HG02938 (cell line): ENCODE data around the gene ARAP1.

Source experiments
- ATAC-seq: cut with Tn5 transposase; IDR thresholded peaks from one replicate; pipeline ENCODE4 v1.9.1; 2021; ENCODE audit warnings: mild to moderate bottlenecking, moderate library complexity; ENCODE audit not compliant: unreplicated experiment

Gene ARAP1

DNA sequence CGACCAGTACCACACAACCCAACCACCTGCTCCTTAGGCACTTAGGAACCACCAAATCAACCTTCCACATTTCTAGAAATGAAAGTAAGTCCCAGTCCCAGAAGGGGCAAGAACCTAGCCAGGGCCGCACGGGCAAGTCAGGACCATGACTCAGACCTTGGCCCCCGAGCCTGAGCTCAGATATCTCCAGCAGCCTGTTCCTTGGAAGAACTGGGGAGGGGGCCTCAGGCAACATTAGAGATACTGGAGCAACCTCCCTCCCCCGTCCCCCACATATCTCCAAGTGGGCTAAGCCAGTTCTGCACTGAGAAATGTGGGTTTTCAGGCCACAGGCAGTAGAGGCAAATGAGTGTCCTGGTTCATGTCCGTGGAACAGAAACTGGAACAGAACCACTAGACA lies 7.7 kb downstream of the ARAP1 start:
- no peak for ATAC-seq

DNA sequence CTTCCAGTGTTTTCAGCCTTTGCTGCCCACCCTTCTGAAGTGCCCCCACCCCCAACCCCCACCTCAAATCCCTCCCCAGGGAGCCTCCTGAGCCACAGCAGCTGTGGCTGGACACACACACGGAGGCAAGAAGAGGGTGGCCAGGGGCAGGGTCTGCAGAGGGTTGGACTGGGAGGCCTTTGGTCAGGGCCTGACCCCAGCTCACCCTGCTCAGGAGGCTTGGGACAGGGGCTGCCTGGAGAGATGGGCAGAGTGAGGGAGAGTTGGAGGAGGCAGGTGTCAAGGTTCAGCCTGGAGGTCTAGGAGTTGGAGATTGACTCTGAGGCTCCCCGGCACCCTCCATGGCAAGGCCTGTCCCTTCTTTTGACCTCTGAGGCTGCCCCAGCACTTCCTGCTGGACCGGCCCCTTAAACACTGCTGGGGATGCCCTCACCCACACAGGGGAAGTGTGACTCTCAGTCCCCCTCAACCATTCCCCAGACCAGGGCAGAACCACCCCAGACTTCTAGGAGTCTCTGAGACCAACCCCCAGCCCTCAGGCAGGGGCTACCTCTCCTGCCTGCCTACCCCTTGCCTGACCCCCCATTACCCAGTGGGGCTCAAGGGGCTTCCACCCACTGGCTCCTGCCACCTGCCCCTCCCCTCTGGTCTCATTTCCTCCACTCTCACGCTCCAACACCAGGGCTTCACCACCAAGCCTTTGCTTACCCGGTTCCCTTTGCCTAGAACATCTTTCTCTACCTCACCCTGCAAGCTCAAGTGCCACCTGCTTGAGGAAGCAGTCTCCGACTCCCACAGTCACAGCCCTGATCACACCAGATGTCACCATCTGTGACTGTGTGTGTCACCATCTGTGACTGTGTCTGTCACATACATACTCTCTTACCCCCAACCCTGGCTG lies 8.6 kb downstream of the ARAP1 start:
- ATAC-seq, result no peak

DNA sequence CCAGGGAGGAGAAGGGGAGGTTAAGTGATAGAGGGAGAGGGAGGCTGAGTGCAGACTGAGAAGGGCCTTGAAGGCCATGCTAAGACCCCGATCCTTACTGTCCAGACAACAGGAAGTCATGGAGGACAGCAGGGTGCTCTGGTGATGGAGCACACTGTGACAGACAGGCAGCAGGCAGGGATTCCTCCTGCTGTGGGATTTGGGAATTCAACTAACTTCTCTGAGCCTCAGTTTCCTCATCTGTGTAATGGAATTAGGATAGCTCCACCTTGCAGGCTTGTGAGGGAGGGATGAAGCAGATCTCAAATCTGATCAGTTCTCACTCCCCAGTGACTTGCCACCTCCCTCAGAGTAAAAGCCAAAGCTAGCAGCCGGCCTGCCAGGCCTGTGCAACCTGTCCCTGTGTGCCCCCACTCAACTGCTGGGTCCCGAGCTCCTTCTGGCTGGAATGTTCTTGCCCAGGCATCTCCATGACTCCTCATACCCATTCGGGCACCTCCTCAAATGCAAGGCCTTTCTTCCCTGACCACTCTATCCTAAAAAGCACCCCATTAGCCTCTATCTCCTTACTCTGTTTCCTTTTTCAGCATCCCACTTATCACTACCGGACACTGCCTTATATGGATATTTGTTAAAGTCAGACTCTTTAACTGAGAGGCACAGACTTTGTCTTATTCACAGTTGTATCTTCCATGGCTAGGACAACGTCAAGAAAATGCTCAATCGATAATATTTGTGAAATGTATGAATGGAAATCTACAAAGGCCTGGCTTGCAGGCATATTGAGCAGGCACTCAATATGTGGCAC lies 9.5 kb downstream of the ARAP1 start:
- no peak for ATAC-seq

DNA sequence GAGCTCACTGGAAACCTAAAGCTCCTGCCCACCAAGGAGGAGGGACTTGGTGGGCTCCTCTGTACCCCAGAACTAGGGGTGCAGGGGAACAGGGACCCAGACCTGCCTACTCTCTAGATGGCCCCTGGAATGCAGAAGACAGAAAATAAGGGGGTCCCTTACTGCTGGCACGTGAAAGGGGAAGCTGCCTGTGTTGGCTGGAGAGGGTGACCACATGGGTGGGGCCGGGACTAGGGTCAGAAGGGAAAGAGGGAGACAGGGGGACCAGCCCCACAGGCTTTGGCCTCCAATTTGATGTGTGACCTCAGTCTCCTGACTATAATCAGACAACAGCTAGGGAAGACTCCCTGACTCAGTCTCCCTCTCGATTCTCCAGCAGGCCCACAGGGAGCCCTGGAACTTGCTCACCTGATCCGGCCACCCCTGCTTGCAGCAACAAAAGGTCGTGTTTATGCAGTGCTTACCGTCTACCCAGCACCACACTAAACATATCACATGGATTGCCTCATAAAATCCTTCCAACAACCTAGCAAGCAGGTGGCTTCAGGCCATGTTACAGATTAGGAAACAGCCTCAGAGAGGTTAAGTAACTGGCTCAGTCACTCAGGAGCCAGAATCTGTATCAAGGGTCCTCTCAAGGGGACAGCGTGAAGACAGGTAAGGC lies 10.2 kb downstream of the ARAP1 start:
- no peak for ATAC-seq

DNA sequence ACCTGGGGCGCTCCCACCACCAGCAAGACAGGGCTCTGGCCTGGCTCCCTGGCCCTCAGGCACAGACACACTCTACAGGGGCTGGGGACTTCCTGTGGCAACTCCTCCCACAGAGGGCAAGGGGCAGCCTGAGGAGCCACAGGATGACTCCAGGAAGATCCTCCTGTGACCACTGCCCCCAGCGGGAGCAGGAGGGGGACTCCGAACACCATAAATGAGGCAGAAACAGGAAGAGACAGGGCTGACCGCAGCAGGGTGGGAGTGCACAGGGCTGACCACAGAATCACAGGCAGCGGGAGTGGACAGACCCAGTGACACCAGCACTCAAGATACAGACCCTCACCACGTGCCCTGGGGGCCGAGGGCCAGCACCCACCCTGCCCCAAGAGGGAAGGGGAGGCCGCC lies 10.8 kb downstream of the ARAP1 start:
- no peak for ATAC-seq

DNA sequence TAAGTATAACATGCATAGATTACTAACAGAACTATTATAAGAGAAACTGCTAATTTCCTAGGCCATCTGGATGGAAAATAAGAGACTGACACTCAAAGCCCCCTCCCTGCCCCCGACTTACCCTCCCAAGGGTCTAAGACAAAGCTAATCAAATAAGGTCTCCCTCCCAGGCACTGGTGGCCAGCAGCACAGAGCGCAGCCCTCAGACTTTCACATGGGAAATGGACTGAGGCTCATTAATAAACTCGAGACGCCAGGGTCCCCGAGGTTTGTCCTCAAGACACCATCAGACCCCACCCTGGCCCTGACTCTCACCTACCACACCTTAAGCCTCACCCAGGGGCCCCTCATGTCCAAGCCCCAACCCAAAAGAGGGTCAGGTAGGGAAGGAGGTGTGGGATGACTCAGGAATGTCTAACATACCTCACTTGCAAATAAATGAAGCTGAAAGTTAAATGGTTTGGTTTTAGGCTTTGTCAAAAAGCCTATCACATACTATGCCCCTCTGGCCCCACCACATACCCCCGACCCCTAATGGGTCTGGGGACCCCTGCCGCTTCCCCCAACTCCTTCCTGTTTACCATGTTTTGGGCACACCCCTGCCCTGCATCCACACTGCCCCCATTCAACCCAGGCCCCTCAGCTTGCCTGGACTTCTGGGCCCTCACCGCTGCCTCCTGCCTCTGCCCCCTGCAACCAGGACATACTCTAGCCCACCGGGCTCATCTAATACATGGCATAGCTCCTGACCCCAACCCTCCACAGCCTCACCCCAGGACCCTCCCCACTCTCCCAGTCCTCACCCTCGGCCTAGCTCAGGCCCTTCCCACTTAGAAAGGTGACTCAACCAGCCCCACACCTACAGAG lies 11.4 kb downstream of the ARAP1 start:
- no peak for ATAC-seq

DNA sequence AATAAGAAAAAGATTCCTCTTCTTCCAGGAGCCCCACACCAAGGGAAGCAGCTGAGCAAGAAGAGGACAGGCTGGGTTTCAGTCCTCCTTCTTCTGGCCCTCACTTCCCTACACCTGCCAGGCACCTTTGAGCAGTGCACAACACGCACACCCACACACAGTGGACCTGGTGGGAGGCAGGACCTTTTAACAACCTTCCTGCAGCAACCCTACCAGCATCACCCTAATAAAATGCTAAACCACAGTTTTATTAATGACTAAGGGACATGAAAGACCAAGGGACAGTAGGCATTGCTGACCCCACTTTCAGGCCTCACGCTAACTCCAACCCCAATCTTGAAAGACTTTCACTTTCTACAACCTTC lies 12.2 kb downstream of the ARAP1 start:
- ATAC-seq, result no peak

DNA sequence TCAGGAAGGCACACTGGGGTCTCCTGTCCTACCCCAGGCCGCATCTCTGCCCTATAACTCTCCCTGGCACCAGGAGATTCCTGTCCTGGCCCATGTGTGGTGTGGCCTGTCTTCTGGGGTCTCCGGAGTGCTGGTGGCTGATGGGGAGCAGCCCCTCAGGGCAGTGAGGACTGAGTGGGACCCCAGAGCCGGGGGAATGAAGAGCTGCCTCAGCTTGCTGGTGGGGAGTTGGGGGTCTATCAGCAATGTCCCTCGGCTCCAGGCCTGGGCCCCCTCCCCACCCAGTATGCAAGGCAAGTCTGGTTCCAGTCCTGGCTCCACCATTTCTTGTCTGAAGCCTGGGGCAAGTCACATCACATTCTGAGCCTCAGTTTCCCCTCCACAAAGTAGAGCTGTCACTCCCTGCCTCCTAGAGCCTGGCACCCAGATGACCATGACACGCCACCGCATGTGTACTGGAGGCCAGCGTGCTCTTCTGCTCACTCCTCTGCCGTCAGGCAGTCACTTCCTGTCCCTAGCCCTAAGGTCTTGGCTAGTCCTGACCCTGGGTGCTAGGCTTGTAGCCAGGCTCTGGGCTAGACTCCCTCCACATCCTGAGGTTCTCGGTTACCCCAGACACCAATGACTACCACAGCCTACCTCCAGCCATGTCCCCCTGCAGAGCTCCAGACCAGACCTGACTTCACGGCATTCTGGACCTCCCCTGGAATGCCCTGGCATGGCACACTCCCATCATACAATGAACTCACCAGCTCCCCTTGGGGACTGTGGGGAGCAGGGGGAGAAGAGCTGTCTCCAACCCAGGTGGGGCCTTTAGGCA lies 12.8 kb downstream of the ARAP1 start:
- no peak for ATAC-seq

DNA sequence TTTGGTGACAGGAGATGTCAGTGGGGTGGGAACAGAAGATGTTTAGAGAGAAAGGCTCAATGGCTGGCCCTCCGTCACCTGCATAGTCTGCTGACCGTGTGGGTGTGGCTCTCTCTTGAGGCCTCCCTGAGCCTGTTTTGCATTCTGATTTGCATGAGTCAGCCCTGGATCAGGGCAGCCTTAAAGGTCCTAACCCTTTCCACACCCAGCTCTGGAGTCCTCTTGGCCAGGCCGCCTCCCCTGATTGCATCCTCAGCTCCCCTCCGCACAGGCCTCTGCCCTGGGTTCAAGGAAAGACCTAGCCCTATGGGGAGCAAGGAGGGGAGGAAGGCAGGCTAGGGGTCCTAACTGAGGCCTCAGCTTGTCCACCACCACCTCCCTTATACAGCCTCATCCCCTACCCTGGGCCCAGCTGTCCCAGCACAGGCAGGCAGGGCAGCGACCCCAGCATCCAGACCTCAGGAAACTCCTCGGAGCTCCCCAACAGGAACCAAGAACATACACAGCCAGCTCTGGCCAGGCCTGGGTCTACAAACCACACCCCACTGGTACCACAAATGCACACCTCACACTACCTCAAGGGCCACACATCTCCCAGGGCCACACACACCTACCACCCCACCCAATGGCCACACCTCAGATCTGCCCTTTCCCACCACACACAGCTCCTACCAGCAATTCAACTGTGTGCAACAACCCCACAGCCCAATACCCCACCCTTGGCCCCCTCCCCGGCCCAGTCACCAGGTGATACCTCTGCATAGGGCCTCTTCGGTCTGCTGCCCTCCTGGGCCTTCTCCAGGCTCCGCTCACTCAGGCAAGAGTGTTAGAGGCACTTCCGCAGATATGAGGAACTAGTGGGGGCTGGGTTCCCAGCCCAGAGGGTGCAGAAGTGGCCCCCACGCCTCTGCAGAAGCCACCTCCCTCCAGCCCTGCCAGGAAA lies 13.7 kb downstream of the ARAP1 start:
- peak; percentile 36 for ATAC-seq

DNA sequence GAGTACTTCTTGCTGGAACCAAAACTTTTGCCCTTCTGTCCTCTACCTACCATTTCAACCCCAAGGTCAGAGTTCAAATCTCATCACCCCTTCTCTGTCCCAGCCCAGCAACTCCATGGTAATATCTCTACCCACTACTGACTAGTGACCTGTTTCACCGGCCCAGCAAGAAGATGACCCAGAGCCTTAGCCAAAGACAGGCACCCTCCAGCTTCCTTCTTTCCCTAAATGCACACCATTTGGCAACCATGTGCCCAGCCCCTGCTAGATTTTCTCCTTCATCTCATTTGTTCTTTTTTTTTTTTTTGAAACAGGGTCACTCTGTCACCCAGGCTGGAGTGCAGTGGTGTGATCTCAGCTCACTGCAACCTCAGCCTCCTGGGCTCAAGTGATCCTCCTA lies 14.9 kb downstream of the ARAP1 start:
- ATAC-seq, result no peak

DNA sequence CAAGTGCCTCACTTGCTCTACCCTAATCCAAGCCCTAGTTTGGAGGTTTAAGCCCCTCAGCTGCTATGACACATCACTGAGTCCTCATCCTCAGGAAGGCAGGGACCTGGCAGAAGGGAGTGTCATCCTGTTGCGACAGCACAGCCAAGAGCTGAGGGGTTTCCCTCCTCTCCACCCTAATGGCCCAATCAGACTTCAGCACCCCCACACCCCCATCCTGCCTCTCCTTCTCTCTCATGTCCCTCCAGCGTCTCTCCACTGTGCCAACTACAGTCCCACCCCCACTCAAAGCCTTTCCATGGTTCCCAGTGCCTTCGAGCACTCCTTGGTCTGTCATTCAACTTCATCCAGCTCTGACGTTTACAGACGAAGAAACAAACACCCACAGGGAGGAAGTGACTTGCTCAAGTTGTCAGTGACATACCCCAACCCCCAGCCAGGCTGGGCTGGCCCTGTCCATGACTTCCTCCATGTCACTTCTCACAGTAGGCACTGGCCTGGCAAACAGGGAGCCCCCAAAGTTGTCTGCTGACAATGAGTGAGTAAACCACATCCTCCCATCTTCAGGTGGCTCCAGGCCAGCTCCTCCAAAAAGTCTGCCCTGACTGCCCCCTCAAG lies 15.6 kb downstream of the ARAP1 start:
- ATAC-seq, result no peak

DNA sequence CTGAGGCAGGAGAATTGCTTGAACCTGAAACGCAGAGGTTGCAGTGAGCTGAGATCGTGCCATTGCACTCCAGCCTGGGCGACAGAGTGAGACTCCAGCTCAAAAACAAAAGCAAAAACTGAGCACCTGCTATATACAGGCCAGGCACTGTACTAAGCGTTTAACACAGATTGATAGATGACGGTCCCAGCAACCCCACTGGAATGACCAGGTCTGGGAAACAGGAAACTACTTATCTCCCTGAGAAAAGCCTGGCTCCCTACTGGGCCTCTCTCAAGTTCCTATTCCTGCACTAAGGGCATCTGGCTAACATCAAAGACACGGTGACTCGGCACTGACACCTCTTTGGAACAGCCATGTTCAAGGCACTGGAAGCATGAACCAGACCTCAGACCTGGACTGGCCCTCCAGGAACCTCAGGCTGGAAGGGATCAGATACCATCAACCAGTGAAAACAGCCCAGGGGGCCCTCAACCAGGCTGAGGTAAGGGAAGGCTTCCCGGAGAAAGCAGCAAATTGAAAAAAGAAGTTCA lies 16.6 kb downstream of the ARAP1 start:
- ATAC-seq, result no peak

DNA sequence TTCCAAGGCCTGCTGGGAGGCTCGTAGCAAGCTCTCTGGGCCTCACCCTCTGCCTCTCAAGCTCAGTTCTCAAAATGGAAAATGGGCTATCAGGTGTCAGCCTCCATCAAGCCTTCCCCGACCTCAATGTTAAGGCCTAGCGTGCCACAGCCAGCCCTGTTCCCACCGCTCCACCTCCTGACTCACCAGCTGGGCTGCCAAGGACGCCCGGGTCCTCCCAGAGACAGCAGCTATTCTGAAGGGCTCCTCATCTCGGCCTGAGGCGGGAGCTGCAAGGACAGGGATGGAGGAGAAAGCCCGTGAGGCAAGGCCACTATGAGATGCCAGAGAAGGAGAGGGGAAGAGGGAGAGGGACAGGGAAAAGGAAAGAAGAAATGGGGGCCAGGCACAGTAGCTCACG lies 19.9 kb downstream of the ARAP1 start:
- ATAC-seq, result no peak

DNA sequence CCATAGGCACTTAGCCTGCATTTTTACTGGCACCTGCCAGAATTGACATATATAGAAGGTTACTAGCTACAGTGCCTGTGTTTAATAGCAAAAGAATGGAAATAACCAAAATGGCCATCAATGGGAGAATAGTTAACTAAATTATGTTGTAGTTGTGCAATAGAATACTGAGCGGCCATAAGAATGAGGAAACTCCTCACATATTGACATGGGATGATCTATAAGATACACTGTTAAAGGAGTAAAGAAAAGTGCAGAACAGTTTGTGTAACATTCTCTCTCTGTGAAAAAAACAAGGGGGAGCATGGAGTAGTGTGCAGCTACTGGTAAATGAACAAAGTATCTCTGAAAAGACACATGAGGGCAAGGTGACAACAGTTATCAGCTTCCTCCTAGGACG lies 21.5 kb downstream of the ARAP1 start:
- ATAC-seq, result no peak

DNA sequence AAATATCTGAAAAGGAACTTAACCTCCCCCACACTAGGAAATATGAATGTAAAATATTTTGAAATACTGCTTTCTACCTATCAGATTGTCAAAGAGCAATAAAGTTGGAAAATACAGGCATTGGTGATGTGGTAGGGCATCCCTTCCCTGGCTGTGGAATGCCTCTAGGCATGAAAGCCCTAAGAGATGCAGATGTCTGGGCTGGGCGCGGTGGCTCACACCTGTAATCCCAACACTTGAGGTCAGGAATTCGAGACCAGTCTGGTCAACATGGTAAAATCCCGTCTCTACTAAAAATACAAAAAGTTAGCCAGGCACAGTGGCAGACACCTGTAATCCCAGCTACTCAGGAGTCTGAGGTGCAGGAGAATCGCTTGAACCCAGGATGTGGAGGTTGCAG lies 22.0 kb downstream of the ARAP1 start:
- no peak for ATAC-seq

DNA sequence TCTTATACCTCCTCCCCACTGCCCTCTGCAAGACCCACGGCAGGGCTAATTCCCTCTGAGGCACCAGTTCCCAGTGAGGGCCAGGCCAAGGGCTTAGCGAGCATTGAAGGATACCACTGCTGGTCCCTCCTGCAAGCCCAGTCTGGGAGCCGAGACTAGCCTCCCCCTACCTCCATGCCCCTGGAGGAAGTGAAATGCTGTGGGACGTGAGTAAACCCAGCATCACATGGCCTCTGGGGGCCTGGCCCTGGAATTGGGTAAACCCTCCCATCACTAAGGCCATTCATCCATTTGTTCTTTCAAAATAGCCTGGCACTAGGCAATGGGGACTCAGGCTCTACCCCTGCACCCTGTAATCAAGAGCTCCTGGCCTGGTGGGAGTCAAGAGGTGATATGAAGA lies 24.7 kb downstream of the ARAP1 start:
- ATAC-seq, result no peak

DNA sequence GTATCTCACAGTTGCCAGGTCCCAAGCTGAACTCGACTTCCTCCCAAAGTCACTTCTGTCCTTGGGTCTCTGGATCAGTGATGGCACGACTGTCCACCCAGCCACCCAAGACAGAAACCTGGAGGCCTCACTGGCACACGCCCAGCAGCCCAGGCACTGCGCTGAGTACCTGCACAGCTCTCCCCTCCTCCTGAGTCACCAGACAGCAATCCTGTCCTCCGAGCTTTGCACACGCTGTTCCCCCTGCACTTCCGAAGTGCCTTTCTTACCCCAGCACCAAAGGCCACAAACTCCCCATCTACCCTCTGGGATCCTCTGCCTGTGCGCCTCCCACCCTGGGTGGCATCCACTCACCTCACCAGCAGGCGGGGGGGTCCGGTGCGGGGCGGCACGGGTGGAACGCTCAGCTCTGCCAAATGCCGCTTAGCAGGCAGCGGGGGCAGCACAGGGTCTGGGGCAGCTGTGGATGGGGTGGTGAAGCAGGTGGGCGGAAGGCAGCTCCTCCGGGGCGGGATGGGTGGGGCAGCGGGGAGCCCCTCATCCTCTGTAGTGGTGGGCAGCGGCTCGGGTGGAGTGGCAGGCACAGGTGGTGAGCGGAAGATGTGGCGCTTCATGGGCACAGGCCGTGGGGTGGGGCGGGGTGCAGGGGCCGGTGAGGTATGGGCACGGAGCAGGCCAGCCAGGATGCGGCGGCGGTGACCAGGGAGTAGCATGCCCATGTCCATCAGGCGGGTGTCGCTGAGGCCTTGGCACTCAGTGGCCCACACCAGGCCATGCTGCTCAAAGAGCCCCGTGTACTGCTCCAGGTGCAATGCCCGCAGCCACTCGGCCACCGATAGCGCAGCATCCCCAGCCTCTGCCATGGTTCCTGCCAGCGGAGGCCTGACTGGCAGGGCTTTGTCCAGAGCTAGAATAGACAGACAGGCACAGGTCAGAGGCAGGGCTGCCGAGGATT lies 25.7 kb downstream of the ARAP1 start:
- no peak for ATAC-seq
